Measurements from ENCODE around the gene CBR3. TPM values are rescaled to one million over a fixed set of nuclear protein-coding genes. Genes with fewer than 3 reads are reported as not detected.
"Not testable (repeated sequence)": the region's sequence is repeated elsewhere in the genome, so short reads cannot be mapped to it uniquely, and the experiment has no call there.

The CBR3 gene
- total RNA-seq, 6 experiments from 2014 or later = 0.17 to 1.3 (median 0.74) TPM; not detected in 2

DNA sequence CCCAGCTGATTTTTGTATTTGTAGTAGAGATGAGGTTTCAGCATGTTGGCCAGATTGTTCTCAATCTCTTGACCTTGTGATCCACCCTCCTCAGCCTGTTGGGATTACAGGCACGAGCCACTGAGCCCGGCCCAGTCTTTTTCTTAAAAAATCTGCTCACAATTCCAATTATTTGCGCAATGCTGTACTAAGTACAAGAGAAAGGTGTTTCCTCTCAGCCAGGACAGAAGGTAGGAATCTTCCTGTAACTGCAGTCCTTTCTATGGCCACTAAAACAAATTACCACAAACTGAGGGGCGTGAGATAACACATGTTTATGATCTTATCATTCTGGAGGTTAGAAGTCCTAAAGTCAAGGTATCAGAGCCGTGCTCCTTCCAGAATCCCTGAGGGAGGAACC is 6.9 kb upstream of the CBR3 start:
- WGBS (ENCODE audit: insufficient coverage, low coverage, low lambda C conversion rate, missing lambda C conversion rate) = 63% methylated on average over 5 of the region's 5 CpGs
- TF ChIP-seq, protein P1, sequence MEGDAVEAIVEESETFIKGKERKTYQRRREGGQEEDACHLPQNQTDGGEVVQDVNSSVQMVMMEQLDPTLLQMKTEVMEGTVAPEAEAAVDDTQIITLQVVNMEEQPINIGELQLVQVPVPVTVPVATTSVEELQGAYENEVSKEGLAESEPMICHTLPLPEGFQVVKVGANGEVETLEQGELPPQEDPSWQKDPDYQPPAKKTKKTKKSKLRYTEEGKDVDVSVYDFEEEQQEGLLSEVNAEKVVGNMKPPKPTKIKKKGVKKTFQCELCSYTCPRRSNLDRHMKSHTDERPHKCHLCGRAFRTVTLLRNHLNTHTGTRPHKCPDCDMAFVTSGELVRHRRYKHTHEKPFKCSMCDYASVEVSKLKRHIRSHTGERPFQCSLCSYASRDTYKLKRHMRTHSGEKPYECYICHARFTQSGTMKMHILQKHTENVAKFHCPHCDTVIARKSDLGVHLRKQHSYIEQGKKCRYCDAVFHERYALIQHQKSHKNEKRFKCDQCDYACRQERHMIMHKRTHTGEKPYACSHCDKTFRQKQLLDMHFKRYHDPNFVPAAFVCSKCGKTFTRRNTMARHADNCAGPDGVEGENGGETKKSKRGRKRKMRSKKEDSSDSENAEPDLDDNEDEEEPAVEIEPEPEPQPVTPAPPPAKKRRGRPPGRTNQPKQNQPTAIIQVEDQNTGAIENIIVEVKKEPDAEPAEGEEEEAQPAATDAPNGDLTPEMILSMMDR (IDR thresholded peaks at IDR 0.05) = no peak
- no peak for TF ChIP-seq POLR2A (IDR thresholded peaks at IDR 0.05)
- Histone ChIP-seq H3K9me3 (no peaks in the 10 kb centered on the region), H3K27ac (no peak overlapping the region), H3K4me1 (peaks cover 0 to 9% (median 4%) of the 10 kb centered on the region in 4 donors), H3K4me3 (no peak overlapping the region), H3K36me3 (no peaks in the 10 kb centered on the region), H3K27me3 (no peaks in the 10 kb centered on the region)
- DNase-seq (no peak), ATAC-seq (no peak)
- intact Hi-C loops (cut with DNase I) = no loop called here

DNA sequence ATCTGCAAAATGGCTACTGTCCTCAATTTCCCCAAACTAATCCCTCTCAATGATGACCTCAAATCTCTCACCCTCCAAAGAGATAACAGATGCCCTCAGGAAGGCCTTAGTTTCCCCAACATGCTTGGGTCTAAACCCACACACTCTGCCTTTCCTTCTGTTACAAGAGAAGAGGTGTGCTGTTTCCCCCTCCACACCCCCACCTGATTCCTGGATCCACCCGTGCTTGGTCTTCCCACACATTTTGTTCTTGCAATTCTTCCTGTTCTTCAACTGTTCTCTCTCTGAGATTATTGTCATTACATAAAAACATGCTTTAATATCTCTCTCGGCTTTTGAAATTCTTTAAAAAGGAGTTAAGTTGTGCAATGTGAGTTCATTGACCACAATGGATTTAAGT is 5.7 kb upstream of the CBR3 start:
- H3K27me3 ChIP-seq = no peaks in the 10 kb centered on the region
- WGBS (ENCODE audit: insufficient coverage, low coverage, low lambda C conversion rate, missing lambda C conversion rate) = 31% methylated on average over 2 of the region's 2 CpGs
- H3K4me3 ChIP-seq = no peak overlapping the region
- H3K36me3 ChIP-seq = no peaks in the 10 kb centered on the region
- DNase-seq (no peak), ATAC-seq (no peak)
- intact Hi-C loops (cut with DNase I) = no loop called here
- H3K9me3 ChIP-seq = no peaks in the 10 kb centered on the region
- no peak for TF ChIP-seq POLR2A (IDR thresholded peaks at IDR 0.05)
- TF ChIP-seq, protein P1 (IDR thresholded peaks at IDR 0.05) = no peak
- H3K4me1 ChIP-seq = peaks cover 0 to 9% (median 4%) of the 10 kb centered on the region in 4 donors
- no peak overlapping the region for H3K27ac ChIP-seq

DNA sequence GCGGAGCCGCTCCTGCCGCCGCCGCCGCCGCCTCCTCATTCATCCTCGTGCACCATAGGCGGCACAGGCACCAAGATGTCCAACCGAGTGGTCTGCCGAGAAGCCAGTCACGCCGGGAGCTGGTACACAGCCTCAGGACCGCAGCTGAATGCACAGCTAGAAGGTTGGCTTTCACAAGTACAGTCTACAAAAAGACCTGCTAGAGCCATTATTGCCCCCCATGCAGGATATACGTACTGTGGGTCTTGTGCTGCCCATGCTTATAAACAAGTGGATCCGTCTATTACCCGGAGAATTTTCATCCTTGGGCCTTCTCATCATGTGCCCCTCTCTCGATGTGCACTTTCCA is 4.5 kb upstream of the CBR3 start:
- H3K9me3 ChIP-seq; intact Hi-C loops (cut with DNase I); H3K27ac ChIP-seq; DNase-seq; ATAC-seq; H3K27me3 ChIP-seq; H3K4me3 ChIP-seq; H3K36me3 ChIP-seq: not testable (repeated sequence)
- 17% methylated on average over 2 of the region's 18 CpGs for WGBS (ENCODE audit: insufficient coverage, low coverage, low lambda C conversion rate, missing lambda C conversion rate)
- H3K4me1 ChIP-seq = peaks cover 0 to 19% (median 9%) of the 10 kb centered on the region in 4 donors

DNA sequence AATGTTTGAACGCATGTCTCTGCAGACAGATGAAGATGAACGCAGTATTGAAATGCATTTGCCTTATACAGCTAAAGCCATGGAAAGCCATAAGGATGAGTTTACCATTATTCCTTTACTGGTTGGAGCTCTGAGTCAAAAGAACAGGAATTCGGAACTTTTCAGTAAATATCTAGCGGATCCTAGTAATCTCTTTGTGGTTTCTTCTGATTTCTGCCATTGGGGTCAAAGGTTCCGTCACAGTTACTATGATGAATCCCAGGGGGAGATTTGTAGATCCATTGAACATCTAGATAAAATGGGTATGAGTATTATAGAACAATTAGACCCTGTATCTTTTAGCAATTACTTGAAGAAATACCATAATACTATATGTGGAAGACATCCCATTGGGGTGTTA is 4.0 kb upstream of the CBR3 start:
- H3K27me3 ChIP-seq; intact Hi-C loops (cut with DNase I); H3K36me3 ChIP-seq; H3K9me3 ChIP-seq; DNase-seq; ATAC-seq; H3K27ac ChIP-seq; H3K4me3 ChIP-seq: not testable (repeated sequence)
- H3K4me1 ChIP-seq = peaks cover 0 to 21% (median 10%) of the 10 kb centered on the region in 4 donors
- 87% methylated on average over 4 of the region's 5 CpGs for WGBS (ENCODE audit: insufficient coverage, low coverage, low lambda C conversion rate, missing lambda C conversion rate)

DNA sequence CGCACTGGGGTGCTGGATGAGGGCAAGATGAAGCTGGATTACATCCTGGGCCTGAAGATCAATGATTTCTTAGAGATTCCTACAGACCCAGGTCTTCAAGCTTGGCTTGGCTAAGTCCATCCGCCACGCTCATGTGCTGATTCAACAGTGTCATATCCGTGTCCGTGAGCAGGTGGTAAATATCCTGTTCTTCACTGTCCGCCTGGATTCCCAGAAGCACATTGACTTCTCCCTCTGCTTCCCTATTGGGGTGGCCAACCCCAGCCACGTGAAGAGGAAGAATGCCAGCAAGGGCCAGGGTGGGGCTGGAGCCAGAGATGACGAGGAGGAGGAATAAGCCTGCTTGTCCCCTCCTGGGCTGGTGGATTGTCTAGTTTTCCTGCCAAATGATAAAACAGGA is 2.2 kb upstream of the CBR3 start:
- H3K4me3 ChIP-seq = no peak overlapping the region
- no peak for ATAC-seq
- intact Hi-C loops (cut with DNase I) = no loop called here
- no peaks in the 10 kb centered on the region for H3K27me3 ChIP-seq
- TF ChIP-seq POLR2A (IDR thresholded peaks at IDR 0.05) = no peak
- TF ChIP-seq, protein P1 (IDR thresholded peaks at IDR 0.05) = no peak
- no peak overlapping the region for H3K27ac ChIP-seq
- DNase-seq = no peak
- no peaks in the 10 kb centered on the region for H3K36me3 ChIP-seq
- H3K4me1 ChIP-seq = peaks cover 0 to 19% (median 9%) of the 10 kb centered on the region in 4 donors
- no peaks in the 10 kb centered on the region for H3K9me3 ChIP-seq
- WGBS (ENCODE audit: insufficient coverage, low coverage, low lambda C conversion rate, missing lambda C conversion rate) = 40% methylated on average over 2 of the region's 8 CpGs

All from right lobe of liver (tissue), 6 donors.